Upper lobe of right lung (tissue), 1 donor: ENCODE results near the gene RLBP1. TPM values are rescaled to one million over a fixed set of nuclear protein-coding genes. Genes with fewer than 3 reads are reported as not detected.

Source experiments
- ATAC-seq: fragments of 200-7000 bp; cut with Tn5 transposase; one replicate; pipeline ENCODE4 v1.9.1; 2020; ENCODE audit warnings: mild to moderate bottlenecking, moderate library complexity
- DNase-seq: peaks from one replicate; pipeline ENCODE4 v3.0.0-alpha.2; 2020
- H3K27ac ChIP-seq: fragments of 200-600 bp; one replicate; pipeline ENCODE4 v1.8.0; 2022
- H3K27me3 ChIP-seq: fragments of 200-600 bp; one replicate; pipeline ENCODE4 v1.8.0; 2022; ENCODE audit warnings: mild to moderate bottlenecking
- H3K36me3 ChIP-seq: fragments of 200-600 bp; one replicate; pipeline ENCODE4 v1.8.0; 2022
- H3K4me1 ChIP-seq: fragments of 200-600 bp; one replicate; pipeline ENCODE4 v1.8.0; 2022
- H3K4me3 ChIP-seq: fragments of 200-600 bp; one replicate; pipeline ENCODE4 v1.8.0; 2022; ENCODE audit warnings: mild to moderate bottlenecking
- H3K9me3 ChIP-seq: fragments of 200-600 bp; one replicate; pipeline ENCODE4 v1.8.0; 2022
- CTCF ChIP-seq: fragments of 200-600 bp; IDR thresholded peaks from one replicate; pipeline ENCODE4 v1.8.0; 2022; ENCODE audit warnings: antibody characterized with exemption
- intact Hi-C: fragments of 100-400 bp; cut with DNase I; formaldehyde crosslinking; loops from one replicate; pipeline ENCODE4 v1.11.0; 2022
- total RNA-seq: library from RNA; stranded (reverse); fragmentation: NEBNext Ultra II Directional; extraction: Animal tissue kit (Norgen Biotek cat#: 25700); gene quantifications from one replicate; pipeline ENCODE4 v1.2.1, GENCODE V29; 2021
- donor health status: DM: no; HTN: yes; CAD: no; lungs with severe emphysema.

RLBP1 gene
- total RNA-seq, 1 donor from 2014 or later: not detected

GRCh38 chr15:89203705-89204273, 17.6 kb downstream of the RLBP1 start:
- intact Hi-C loops: no loop called here
- Histone ChIP-seq H3K4me3 (no peak overlapping the region), H3K27me3 (no peaks in the 10 kb centered on the region), H3K27ac (no peak overlapping the region), H3K36me3 (peaks cover 19% of the 10 kb centered on the region), H3K9me3 (no peaks in the 10 kb centered on the region), H3K4me1 (no peaks in the 10 kb centered on the region)
- no peak for TF ChIP-seq CTCF
- ATAC-seq (no peak), DNase-seq (no peak)

GRCh38 chr15:89201465-89202005, 19.8 kb downstream of the RLBP1 start:
- intact Hi-C loops: no loop called here
- no peaks in the 10 kb centered on the region for H3K9me3 ChIP-seq
- no peak overlapping the region for H3K4me3 ChIP-seq
- DNase-seq: no peak
- no peaks in the 10 kb centered on the region for H3K4me1 ChIP-seq
- no peak overlapping the region for H3K27ac ChIP-seq
- no peaks in the 10 kb centered on the region for H3K27me3 ChIP-seq
- no peak for TF ChIP-seq CTCF
- peaks cover 27% of the 10 kb centered on the region for H3K36me3 ChIP-seq
- no peak for ATAC-seq

- no peak for ATAC-seq
- Histone ChIP-seq H3K27ac (no peak overlapping the region), H3K36me3 (peaks cover 39% of the 10 kb centered on the region), H3K9me3 (no peaks in the 10 kb centered on the region), H3K27me3 (no peaks in the 10 kb centered on the region), H3K4me3 (no peak overlapping the region), H3K4me1 (no peaks in the 10 kb centered on the region)
- intact Hi-C loops: no loop called here
- TF ChIP-seq CTCF: no peak
- DNase-seq: no peak
These were observed 21.2 kb downstream of the RLBP1 start for GRCh38 chr15:89200182-89200581.

GRCh38 chr15:89199746-89200145, 21.6 kb downstream of the RLBP1 start:
- no peaks in the 10 kb centered on the region for H3K9me3 ChIP-seq
- ATAC-seq (no peak), DNase-seq (no peak)
- H3K27me3 ChIP-seq: no peaks in the 10 kb centered on the region
- no peak overlapping the region for H3K4me3 ChIP-seq
- H3K36me3 ChIP-seq: peaks cover 44% of the 10 kb centered on the region
- no peak overlapping the region for H3K27ac ChIP-seq
- H3K4me1 ChIP-seq: no peaks in the 10 kb centered on the region
- no peak for TF ChIP-seq CTCF
- intact Hi-C loops: no loop called here

- Histone ChIP-seq H3K36me3 (peaks cover 52% of the 10 kb centered on the region), H3K9me3 (no peaks in the 10 kb centered on the region), H3K4me3 (no peak overlapping the region), H3K27me3 (no peaks in the 10 kb centered on the region), H3K27ac (no peak overlapping the region), H3K4me1 (no peaks in the 10 kb centered on the region)
- intact Hi-C loops: no loop called here
- ATAC-seq: no peak
- no peak for DNase-seq
- TF ChIP-seq CTCF: no peak
These were observed 22.4 kb downstream of the RLBP1 start for GRCh38 chr15:89198934-89199333.

GRCh38 chr15:89198196-89198595, 23.2 kb downstream of the RLBP1 start:
- H3K36me3 ChIP-seq: peaks cover 59% of the 10 kb centered on the region
- no peaks in the 10 kb centered on the region for H3K9me3 ChIP-seq
- no peaks in the 10 kb centered on the region for H3K4me1 ChIP-seq
- no peak overlapping the region for H3K27ac ChIP-seq
- intact Hi-C loops: no loop called here
- no peak overlapping the region for H3K4me3 ChIP-seq
- DNase-seq: no peak
- ATAC-seq: no peak
- no peaks in the 10 kb centered on the region for H3K27me3 ChIP-seq
- TF ChIP-seq CTCF: no peak
